Kidney glomerular epithelial cell (primary cell): Measurements from ENCODE around the gene AKAP5.

ENCODE experiments used
- DNase-seq: peaks from one replicate; lab custom pipeline; 2025; lab: John Stamatoyannopoulos, UW

AKAP5 gene

GRCh38 chr14:64459405-64460136, 5.7 kb upstream of the AKAP5 start:
- no peak for DNase-seq

GRCh38 chr14:64461221-64461620, 4.1 kb upstream of the AKAP5 start:
- DNase-seq, result no peak

- DNase-seq, result no peak
Measured at GRCh38 chr14:64463195-64463594, 2.1 kb upstream of the AKAP5 start.

- no peak for DNase-seq
Measured at GRCh38 chr14:64463873-64464272, 1.4 kb upstream of the AKAP5 start.

GRCh38 chr14:64464651-64465050, 648 bp upstream of the AKAP5 start:
- DNase-seq, result no peak

- DNase-seq, result peak; percentile 50
Measured at GRCh38 chr14:64465831-64466554, 694 bp downstream of the AKAP5 start.

GRCh38 chr14:64467101-64467500, 1.8 kb downstream of the AKAP5 start:
- no peak for DNase-seq

DNA sequence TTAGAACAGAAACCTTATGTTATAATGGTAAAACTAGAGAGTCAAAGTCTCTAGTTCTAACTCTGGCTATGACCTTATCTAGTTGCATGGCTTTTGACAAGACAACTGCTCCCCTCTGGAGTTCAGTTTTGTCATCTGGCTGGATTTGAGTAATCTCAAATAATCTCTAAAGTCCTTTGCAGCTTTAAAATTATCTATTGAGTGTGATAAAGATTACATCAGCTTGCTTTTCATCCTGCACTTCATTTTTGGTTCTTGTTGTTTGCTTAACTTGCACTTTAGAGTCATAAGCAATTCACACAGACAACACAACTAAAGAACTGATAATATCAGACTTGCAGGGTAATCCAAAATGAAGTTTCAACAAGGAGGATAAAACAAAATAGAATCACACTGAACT, 2.3 kb downstream of the AKAP5 start:
- DNase-seq, result no peak

DNA sequence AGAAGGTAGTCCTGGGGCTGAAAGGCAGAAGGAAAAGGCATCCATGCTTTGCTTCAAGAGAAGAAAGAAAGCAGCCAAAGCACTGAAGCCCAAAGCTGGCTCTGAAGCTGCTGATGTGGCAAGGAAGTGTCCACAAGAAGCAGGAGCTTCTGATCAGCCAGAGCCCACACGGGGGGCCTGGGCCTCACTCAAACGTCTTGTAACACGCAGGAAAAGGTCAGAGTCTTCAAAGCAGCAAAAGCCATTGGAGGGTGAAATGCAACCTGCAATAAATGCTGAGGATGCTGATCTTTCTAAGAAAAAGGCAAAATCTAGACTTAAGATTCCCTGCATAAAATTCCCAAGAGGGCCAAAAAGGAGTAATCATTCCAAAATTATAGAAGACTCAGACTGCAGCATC, 3.2 kb downstream of the AKAP5 start:
- DNase-seq, result no peak

- no peak for DNase-seq
Measured at GRCh38 chr14:64474041-64474440, 8.7 kb downstream of the AKAP5 start.

GRCh38 chr14:64474698-64475097, 9.4 kb downstream of the AKAP5 start:
- DNase-seq, result no peak

- peak; percentile 39 for DNase-seq
Measured at GRCh38 chr14:64475585-64476273, 10.4 kb downstream of the AKAP5 start.

DNA sequence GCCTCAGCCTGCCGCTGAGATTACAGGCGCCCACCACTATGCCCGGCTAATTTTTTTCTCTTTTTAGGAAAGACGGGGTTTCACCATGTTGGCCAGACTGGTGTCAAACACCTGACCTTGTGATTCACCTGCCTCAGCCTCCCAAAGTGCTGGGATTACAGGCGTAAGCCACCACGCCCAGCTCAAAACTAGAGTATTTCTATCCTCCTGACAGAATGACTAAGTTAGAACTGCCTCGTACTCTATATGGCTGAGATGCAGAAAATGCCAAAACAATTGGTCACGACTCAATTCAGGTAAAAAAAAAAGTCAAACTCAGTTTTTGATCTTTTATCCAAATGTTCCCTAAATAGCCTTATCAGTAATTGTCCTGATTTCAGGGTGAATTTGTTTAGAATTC, 11.1 kb downstream of the AKAP5 start:
- DNase-seq, result no peak

- DNase-seq, result no peak
Measured at GRCh38 chr14:64478634-64479250, 13.4 kb downstream of the AKAP5 start.

GRCh38 chr14:64488590-64489099, 23.3 kb downstream of the AKAP5 start:
- no peak for DNase-seq

DNA sequence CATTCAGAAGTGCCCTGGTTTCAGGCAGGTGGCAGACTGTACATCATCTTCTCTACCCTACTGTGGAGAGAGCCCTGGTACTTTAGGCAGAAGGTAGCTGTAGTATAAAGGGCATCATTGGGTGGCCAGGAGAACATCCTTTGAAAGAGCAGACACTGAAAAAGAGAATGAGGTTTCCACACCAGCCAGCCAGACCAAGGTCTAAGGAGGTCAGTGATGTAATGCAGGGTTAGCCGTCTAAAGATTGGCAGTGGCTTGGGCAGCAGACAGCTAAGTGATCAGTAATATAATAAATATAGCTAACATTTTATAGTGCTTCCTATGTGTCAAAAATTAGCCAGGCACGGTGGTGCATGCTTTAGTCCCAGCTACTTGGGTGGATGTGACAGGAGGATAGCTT, 26.3 kb downstream of the AKAP5 start:
- DNase-seq, result no peak

DNA sequence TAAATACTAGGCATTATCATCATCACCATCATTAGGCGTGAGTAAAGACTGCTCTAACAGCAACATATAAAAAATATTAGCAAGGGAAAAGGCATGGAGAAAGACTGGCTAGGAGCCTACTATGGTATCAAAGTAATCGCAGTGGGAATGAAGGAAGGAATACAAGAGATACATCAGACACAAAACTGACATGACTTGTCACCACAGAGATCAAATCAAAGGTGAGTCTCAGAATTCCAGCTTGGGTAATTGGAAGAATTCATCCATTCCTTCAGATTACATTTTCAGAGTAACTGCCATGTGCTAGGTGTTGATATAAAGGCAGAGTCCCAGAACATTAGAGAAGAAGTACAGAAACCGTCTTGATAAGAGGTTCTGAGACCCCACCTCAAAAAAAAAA, 28.2 kb downstream of the AKAP5 start:
- no peak for DNase-seq

- no peak for DNase-seq
Measured at GRCh38 chr14:64495252-64495651, 30.0 kb downstream of the AKAP5 start.

DNA sequence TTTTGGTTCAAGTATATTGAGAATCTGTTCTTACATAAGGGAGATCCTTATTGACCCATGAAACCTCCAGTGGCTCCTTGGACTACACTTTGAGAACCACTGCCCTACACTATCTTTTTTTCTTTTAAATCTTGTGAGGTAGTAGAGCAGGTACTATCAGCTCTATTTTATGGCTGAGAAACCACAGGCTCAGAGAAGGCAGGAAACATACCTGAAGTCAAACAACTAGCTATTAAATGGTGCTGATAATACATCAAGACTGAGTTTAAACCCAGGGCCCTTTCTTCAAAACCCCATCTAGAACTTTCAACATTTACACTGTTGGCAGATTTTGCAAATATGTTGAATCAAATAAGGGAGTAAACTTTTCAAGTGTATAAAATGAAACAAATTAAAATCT, 31.5 kb downstream of the AKAP5 start:
- DNase-seq, result no peak

GRCh38 chr14:64500088-64500487, 34.8 kb downstream of the AKAP5 start:
- no peak for DNase-seq

DNA sequence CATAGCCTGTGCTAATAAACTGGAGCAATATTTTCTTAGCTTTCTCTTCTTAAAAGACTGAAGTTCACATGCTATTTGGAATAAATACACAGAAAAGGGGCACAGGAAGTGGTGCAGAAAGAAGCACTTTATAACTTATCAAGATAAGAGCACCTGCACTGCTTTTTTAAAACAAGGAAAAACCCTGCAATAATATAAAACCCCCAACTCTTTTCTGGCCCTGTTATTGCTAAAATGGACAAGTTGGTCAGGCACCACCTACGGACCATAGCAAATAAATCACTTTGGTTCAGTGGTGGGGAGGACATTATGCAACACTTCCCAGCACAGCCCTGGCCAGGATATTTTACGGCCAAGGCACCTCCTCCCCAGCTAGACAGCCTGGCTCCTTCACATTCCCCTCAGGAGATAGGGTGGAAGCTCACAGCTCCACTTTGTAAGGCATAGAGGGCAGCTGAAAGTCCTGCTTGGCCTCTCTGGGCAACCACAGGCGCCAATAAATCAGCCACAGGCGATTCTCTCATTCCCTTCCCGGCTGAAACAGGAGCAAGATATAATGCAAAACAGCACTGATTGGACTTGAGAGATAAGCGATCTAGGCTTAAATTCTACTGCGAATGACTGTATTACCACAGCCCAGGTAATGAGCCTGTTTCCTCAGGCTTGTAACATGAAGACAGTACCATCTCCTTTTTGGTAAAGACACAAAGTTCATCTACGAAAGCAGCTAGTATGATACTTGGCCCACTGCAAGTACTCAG, 36.3 kb downstream of the AKAP5 start:
- peak; percentile 64 for DNase-seq

GRCh38 chr14:64502456-64502855, 37.2 kb downstream of the AKAP5 start:
- DNase-seq, result no peak
